ENCODE data around the gene PARP4.

DNA sequence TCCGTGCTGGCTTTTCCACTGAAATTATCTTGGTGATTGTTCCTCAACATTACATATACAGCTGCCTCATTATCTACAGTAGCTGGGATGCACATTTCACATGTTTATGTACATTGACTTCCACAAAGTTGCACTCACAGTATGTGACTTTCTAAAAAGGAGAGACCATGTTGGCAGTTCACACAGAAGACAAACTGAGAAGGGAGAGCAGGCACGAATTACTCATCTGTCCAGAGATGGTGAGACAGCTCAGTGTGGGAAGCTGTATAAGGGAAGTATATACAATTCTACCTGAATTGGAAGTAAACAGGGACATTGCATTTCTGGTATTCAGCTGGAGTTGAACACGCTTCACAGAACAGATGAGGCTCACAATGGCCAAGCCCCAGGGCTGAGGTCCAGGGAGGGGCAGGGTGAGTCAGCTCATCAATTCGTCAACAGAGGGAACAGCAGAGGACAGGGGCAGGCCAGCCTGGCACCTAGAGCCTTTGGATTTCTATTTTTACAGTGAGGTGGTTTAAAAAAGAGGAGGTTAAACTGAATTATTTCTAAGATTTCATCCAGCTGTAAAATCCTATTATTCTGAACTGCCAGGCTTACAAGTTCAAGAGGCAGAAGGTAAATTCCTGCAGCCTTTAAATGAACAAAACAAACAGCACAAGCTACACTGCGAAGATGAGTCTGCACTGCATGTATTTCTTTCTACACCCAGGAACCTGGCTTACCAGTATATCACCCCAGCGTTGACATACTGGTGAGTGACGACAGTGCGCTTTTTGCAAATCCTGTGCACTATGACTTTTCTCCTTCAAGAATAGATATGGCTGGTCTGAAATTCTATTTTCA lies 9.8 kb downstream of the PARP4 start:
- TF ChIP-seq, protein P1, sequence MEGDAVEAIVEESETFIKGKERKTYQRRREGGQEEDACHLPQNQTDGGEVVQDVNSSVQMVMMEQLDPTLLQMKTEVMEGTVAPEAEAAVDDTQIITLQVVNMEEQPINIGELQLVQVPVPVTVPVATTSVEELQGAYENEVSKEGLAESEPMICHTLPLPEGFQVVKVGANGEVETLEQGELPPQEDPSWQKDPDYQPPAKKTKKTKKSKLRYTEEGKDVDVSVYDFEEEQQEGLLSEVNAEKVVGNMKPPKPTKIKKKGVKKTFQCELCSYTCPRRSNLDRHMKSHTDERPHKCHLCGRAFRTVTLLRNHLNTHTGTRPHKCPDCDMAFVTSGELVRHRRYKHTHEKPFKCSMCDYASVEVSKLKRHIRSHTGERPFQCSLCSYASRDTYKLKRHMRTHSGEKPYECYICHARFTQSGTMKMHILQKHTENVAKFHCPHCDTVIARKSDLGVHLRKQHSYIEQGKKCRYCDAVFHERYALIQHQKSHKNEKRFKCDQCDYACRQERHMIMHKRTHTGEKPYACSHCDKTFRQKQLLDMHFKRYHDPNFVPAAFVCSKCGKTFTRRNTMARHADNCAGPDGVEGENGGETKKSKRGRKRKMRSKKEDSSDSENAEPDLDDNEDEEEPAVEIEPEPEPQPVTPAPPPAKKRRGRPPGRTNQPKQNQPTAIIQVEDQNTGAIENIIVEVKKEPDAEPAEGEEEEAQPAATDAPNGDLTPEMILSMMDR (IDR thresholded peaks at IDR 0.05) = no peak
- no peak for TF ChIP-seq POLR2A (IDR thresholded peaks at IDR 0.05)

All from Peyer's patch (tissue), 4 donors.